ENCODE results near the gene CFAP57. TPM values are rescaled to one million over a fixed set of nuclear protein-coding genes. Genes with fewer than 3 reads are reported as not detected.
A peak's percentile ranks its signal among the peaks of the same experiment; 100 is the strongest.

Gene CFAP57
- total RNA-seq, 4 donors from 2014 or later, result not detected

DNA sequence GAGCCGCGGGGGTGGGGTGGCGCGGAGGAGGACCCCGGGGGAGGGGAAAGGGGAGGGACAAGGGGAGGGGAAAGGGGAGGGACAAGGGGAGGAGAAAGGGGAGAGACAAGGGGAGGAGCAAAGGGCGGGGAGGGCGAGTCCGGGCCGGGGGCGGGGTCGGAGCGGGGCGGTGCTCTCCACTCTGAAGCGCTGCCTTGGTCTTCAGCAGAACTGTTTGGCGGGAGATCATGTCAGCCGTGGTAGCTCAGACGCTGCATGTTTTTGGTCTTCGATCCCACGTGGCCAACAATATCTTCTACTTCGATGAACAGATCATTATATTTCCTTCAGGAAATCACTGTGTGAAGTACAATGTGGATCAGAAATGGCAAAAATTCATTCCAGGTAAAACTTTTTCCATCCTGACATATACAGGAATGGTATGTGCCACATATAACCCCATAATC is 420 bp downstream of the CFAP57 start:
- Histone ChIP-seq H3K4me1 (peaks cover 0 to 12% (median 9%) of the 10 kb centered on the region in 4 donors), H3K27ac (peak overlapping the region; percentile 39 to 80 (median 61)), H3K9me3 (no peaks in the 10 kb centered on the region), H3K4me3 (peak overlapping the region; percentile 64 to 81 (median 72)), H3K36me3 (peaks cover 0 to 16% (median 1%) of the 10 kb centered on the region in 4 donors), H3K27me3 (peaks cover 21% of the 10 kb centered on the region)
- DNase-seq, result peak; percentile 90
- TF ChIP-seq POLR2AphosphoS5 (IDR thresholded peaks at IDR 0.05) (peak in 2 of 3 donors; percentile 9 to 32), EP300 (IDR thresholded peaks at IDR 0.05; ENCODE audit: low read depth) (no peak)
- in situ Hi-C loops (cut with MboI; ENCODE audit: low pct_ligation_motif_present in 1 of 4, low pct_unique_long_range_greater_than_20kb in 1 of 4, low sequenced_read_pairs in 3 of 4), result no loop called here
- 3 to 6% methylated on average over 3 to 18 of the region's 20 CpGs for WGBS, 2 donors (ENCODE audit: low coverage in 1 of 2)
- intact Hi-C loops (cut with DNase I; ENCODE audit: low total_unique reads), result no loop called here

GRCh38 chr1:43174873-43175272 is 2.7 kb downstream of the CFAP57 start:
- in situ Hi-C loops (cut with MboI; ENCODE audit: low pct_ligation_motif_present in 1 of 4, low pct_unique_long_range_greater_than_20kb in 1 of 4, low sequenced_read_pairs in 3 of 4) (no loop called here), intact Hi-C loops (cut with DNase I; ENCODE audit: low total_unique reads) (no loop called here)
- Histone ChIP-seq H3K27me3 (peaks cover 25% of the 10 kb centered on the region), H3K27ac (no peak overlapping the region), H3K36me3 (no peaks in the 10 kb centered on the region), H3K9me3 (no peaks in the 10 kb centered on the region), H3K4me3 (no peak overlapping the region), H3K4me1 (peaks cover 0 to 12% (median 9%) of the 10 kb centered on the region in 4 donors)
- 77% methylated on average over 2 of the region's 2 CpGs for WGBS, 2 donors (ENCODE audit: low coverage in 1 of 2)
- no peak for TF ChIP-seq POLR2A (IDR thresholded peaks at IDR 0.05)
- TF ChIP-seq, protein P1, sequence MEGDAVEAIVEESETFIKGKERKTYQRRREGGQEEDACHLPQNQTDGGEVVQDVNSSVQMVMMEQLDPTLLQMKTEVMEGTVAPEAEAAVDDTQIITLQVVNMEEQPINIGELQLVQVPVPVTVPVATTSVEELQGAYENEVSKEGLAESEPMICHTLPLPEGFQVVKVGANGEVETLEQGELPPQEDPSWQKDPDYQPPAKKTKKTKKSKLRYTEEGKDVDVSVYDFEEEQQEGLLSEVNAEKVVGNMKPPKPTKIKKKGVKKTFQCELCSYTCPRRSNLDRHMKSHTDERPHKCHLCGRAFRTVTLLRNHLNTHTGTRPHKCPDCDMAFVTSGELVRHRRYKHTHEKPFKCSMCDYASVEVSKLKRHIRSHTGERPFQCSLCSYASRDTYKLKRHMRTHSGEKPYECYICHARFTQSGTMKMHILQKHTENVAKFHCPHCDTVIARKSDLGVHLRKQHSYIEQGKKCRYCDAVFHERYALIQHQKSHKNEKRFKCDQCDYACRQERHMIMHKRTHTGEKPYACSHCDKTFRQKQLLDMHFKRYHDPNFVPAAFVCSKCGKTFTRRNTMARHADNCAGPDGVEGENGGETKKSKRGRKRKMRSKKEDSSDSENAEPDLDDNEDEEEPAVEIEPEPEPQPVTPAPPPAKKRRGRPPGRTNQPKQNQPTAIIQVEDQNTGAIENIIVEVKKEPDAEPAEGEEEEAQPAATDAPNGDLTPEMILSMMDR (IDR thresholded peaks at IDR 0.05), result no peak
- no peak for TF ChIP-seq POLR2AphosphoS5 (IDR thresholded peaks at IDR 0.05)
- no peak for TF ChIP-seq EP300 (IDR thresholded peaks at IDR 0.05; ENCODE audit: low read depth)
- no peak for DNase-seq

- no peaks in the 10 kb centered on the region for H3K36me3 ChIP-seq
- peaks cover 0 to 3% (median 1%) of the 10 kb centered on the region in 4 donors for H3K4me1 ChIP-seq
- no peak overlapping the region for H3K27ac ChIP-seq
- WGBS, 2 donors (ENCODE audit: low coverage in 1 of 2), result 81% methylated on average over 4 of the region's 4 CpGs; no CpG with 5 or more reads in 1 of the 2 donors
- intact Hi-C loops (cut with DNase I; ENCODE audit: low total_unique reads) (no loop called here), in situ Hi-C loops (cut with MboI; ENCODE audit: low pct_ligation_motif_present in 1 of 4, low pct_unique_long_range_greater_than_20kb in 1 of 4, low sequenced_read_pairs in 3 of 4) (no loop called here)
- H3K27me3 ChIP-seq, result peaks cover 25% of the 10 kb centered on the region
- no peak for DNase-seq
- no peak overlapping the region for H3K4me3 ChIP-seq
- no peaks in the 10 kb centered on the region for H3K9me3 ChIP-seq
- TF ChIP-seq EP300 (IDR thresholded peaks at IDR 0.05; ENCODE audit: low read depth), result no peak
- TF ChIP-seq, protein P1 (IDR thresholded peaks at IDR 0.05), result no peak
- TF ChIP-seq POLR2A (IDR thresholded peaks at IDR 0.05), result no peak
- no peak for TF ChIP-seq POLR2AphosphoS5 (IDR thresholded peaks at IDR 0.05)
These were observed 5.6 kb downstream of the CFAP57 start for GRCh38 chr1:43177691-43178090.

GRCh38 chr1:43184388-43184787 is 12.3 kb downstream of the CFAP57 start:
- intact Hi-C loops (cut with DNase I; ENCODE audit: low total_unique reads), result no loop called here
- 88 to 94% methylated on average over 3 of the region's 3 CpGs for WGBS, 2 donors (ENCODE audit: low coverage in 1 of 2)

More at GRCh38 chr1:43184388-43184787, 12.3 kb downstream of the CFAP57 start:
- DNase-seq, result no peak
- H3K4me3 ChIP-seq, result no peak overlapping the region
- in situ Hi-C loops (cut with MboI; ENCODE audit: low pct_ligation_motif_present in 1 of 4, low pct_unique_long_range_greater_than_20kb in 1 of 4, low sequenced_read_pairs in 3 of 4), result no loop called here
- no peaks in the 10 kb centered on the region for H3K9me3 ChIP-seq
- no peaks in the 10 kb centered on the region for H3K4me1 ChIP-seq
- H3K36me3 ChIP-seq, result no peaks in the 10 kb centered on the region
- H3K27ac ChIP-seq, result no peak overlapping the region
- H3K27me3 ChIP-seq, result no peaks in the 10 kb centered on the region
- TF ChIP-seq, protein P1 (IDR thresholded peaks at IDR 0.05), result no peak
- TF ChIP-seq EP300 (IDR thresholded peaks at IDR 0.05; ENCODE audit: low read depth), result no peak
- no peak for TF ChIP-seq POLR2AphosphoS5 (IDR thresholded peaks at IDR 0.05)
- TF ChIP-seq POLR2A (IDR thresholded peaks at IDR 0.05), result no peak

All from transverse colon (tissue), 4 donors.